Measurements from ENCODE around the gene TXNRD2. TPM values are rescaled to one million over a fixed set of nuclear protein-coding genes. Genes with fewer than 3 reads are reported as not detected.

TXNRD2 gene
- total and polyA plus RNA-seq, 8 donors, result 6.4 to 69.5 (median 42.3) TPM

- H3K36me3 ChIP-seq, result peaks cover 0 to 45% (median 38%) of the 10 kb centered on the region in 4 donors
- peak in 1 of 2 donors; percentile 87 for DNase-seq
- intact Hi-C loops (cut with DNase I; ENCODE audit: low total_unique reads), result no loop called here
- H3K4me3 ChIP-seq, result no peak overlapping the region
- peak overlapping the region in 1 of 5 donors; percentile 47 for H3K27ac ChIP-seq
- WGBS, 5 donors, result 56 to 68% (median 58%) methylated on average over 22 to 27 of the region's 27 CpGs
- no peaks in the 10 kb centered on the region for H3K9me3 ChIP-seq
- H3K27me3 ChIP-seq, result no peaks in the 10 kb centered on the region
- TF ChIP-seq POLR2AphosphoS5 (IDR thresholded peaks at IDR 0.05), result peak in 1 of 3 donors; percentile 37
- TF ChIP-seq POLR2A (IDR thresholded peaks at IDR 0.05), result no peak
- H3K4me1 ChIP-seq, result peaks cover 8 to 25% (median 17%) of the 10 kb centered on the region in 4 donors
Measured at GRCh38 chr22:19880786-19881569, 60.6 kb downstream of the TXNRD2 start.

- intact Hi-C loops (cut with DNase I; ENCODE audit: low total_unique reads), result no loop called here
- Histone ChIP-seq H3K36me3 (peaks cover 0 to 52% (median 46%) of the 10 kb centered on the region in 4 donors), H3K27ac (no peak overlapping the region), H3K4me3 (no peak overlapping the region), H3K9me3 (no peaks in the 10 kb centered on the region), H3K4me1 (peaks cover 9 to 26% (median 17%) of the 10 kb centered on the region in 4 donors), H3K27me3 (no peaks in the 10 kb centered on the region)
- peak in 1 of 2 donors; percentile 5 for DNase-seq
- TF ChIP-seq EP300 (IDR thresholded peaks at IDR 0.05) (no peak), POLR2A (IDR thresholded peaks at IDR 0.05) (no peak), POLR2AphosphoS5 (IDR thresholded peaks at IDR 0.05) (no peak)
- TF ChIP-seq, protein P1, sequence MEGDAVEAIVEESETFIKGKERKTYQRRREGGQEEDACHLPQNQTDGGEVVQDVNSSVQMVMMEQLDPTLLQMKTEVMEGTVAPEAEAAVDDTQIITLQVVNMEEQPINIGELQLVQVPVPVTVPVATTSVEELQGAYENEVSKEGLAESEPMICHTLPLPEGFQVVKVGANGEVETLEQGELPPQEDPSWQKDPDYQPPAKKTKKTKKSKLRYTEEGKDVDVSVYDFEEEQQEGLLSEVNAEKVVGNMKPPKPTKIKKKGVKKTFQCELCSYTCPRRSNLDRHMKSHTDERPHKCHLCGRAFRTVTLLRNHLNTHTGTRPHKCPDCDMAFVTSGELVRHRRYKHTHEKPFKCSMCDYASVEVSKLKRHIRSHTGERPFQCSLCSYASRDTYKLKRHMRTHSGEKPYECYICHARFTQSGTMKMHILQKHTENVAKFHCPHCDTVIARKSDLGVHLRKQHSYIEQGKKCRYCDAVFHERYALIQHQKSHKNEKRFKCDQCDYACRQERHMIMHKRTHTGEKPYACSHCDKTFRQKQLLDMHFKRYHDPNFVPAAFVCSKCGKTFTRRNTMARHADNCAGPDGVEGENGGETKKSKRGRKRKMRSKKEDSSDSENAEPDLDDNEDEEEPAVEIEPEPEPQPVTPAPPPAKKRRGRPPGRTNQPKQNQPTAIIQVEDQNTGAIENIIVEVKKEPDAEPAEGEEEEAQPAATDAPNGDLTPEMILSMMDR (IDR thresholded peaks at IDR 0.05), result no peak
- WGBS, 5 donors, result 91 to 94% (median 93%) methylated on average over 16 to 34 of the region's 34 CpGs
Measured at GRCh38 chr22:19879992-19880785, 61.4 kb downstream of the TXNRD2 start.

DNA sequence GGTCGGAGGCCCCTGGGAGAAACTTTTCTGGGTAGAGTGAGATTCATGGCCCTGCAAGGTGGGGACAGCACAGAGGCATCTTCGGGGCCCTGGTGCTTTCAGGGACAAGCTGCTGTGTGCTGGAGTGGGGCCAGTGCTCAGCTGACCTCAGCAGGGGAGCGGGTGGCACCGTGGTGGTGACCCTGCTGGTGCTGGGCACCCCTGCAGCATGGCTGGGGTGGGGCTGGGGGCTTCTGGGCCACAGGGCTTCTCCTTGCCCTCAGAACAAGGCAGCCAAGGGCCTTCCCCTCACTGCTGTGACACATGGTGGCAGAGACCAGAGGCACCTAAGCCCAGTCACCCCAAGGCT, 62.0 kb downstream of the TXNRD2 start:
- 73 to 81% (median 77%) methylated on average over 2 to 4 of the region's 4 CpGs for WGBS, 5 donors
- peak in 1 of 2 donors; percentile 4 for DNase-seq
- intact Hi-C loops (cut with DNase I; ENCODE audit: low total_unique reads), result no loop called here

DNA sequence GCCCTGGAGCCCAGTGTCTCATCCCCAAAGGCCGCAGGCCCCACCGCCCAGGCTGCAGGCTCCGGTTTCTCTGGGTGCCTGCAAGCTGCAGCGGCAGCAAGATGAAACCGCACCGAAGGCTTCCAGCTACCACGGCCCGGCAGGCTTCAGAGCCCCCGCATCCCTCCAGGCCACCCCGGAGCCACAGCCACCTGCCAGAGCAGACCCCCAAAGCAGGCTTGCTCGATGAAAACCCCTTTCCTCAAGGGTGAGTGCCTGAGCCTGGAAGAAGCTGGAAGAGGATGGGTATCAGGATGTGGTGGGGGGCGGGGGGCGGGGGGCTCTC, 62.4 kb downstream of the TXNRD2 start:
- intact Hi-C loops (cut with DNase I; ENCODE audit: low total_unique reads), result no loop called here
- DNase-seq, result no peak
- Histone ChIP-seq H3K27me3 (no peaks in the 10 kb centered on the region), H3K9me3 (no peaks in the 10 kb centered on the region), H3K4me3 (no peak overlapping the region), H3K36me3 (peaks cover 0 to 57% (median 50%) of the 10 kb centered on the region in 4 donors), H3K27ac (no peak overlapping the region), H3K4me1 (peaks cover 12 to 36% (median 25%) of the 10 kb centered on the region in 4 donors)
- TF ChIP-seq POLR2AphosphoS5 (IDR thresholded peaks at IDR 0.05) (no peak), POLR2A (IDR thresholded peaks at IDR 0.05) (no peak), EP300 (IDR thresholded peaks at IDR 0.05) (no peak)
- TF ChIP-seq, protein P1 (IDR thresholded peaks at IDR 0.05), result no peak
- WGBS, 5 donors, result 87 to 96% (median 93%) methylated on average over 5 to 13 of the region's 13 CpGs

More for the DNA sequence above, 62.0 kb downstream of the TXNRD2 start:
- no peak overlapping the region for H3K27ac ChIP-seq
- no peaks in the 10 kb centered on the region for H3K9me3 ChIP-seq
- no peaks in the 10 kb centered on the region for H3K27me3 ChIP-seq
- H3K4me3 ChIP-seq, result no peak overlapping the region
- H3K36me3 ChIP-seq, result peaks cover 0 to 56% (median 49%) of the 10 kb centered on the region in 4 donors
- TF ChIP-seq, protein P1 (IDR thresholded peaks at IDR 0.05), result no peak
- TF ChIP-seq POLR2A (IDR thresholded peaks at IDR 0.05) (no peak), POLR2AphosphoS5 (IDR thresholded peaks at IDR 0.05) (no peak), EP300 (IDR thresholded peaks at IDR 0.05) (no peak)
- H3K4me1 ChIP-seq, result peaks cover 12 to 32% (median 21%) of the 10 kb centered on the region in 4 donors
